ENCODE results near the gene PEAR1. TPM values are rescaled to one million over a fixed set of nuclear protein-coding genes. Genes with fewer than 3 reads are reported as not detected.

Gene PEAR1
- total and polyA plus RNA-seq, 8 donors, result 1.2 to 16.3 (median 2.7) TPM

GRCh38 chr1:156853761-156854160 is 39.8 kb upstream of the PEAR1 start:
- no peaks in the 10 kb centered on the region for H3K36me3 ChIP-seq
- WGBS, 5 donors, result 84 to 95% (median 92%) methylated on average over 19 of the region's 19 CpGs
- intact Hi-C loops (cut with DNase I; ENCODE audit: low total_unique reads), result no loop called here
- peaks cover 0 to 19% (median 15%) of the 10 kb centered on the region in 4 donors for H3K4me1 ChIP-seq
- TF ChIP-seq POLR2A (IDR thresholded peaks at IDR 0.05), result no peak
- no peaks in the 10 kb centered on the region for H3K9me3 ChIP-seq
- H3K27me3 ChIP-seq, result peaks cover 1 to 64% (median 25%) of the 10 kb centered on the region in 3 donors
- no peak for DNase-seq
- no peak overlapping the region for H3K4me3 ChIP-seq
- H3K27ac ChIP-seq, result no peak overlapping the region

DNA sequence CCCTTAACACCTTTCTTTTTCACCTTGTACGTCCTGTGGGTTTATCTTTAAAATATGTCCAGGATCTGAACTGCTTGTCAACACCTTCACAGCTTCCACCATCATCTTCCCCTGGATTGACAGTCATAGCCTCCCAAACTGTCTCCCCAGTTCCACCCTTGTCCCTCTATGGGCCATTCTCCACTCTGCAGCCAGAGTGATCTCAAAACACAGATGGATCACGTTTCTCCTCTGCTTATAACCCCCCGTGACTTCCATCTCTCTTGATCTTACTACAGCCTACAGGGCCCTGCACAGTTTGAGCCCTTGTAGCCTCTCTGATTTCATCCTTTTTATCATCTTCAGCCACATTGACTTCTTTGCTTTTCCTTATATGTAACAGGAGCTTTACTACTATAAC is 38.9 kb upstream of the PEAR1 start:
- Histone ChIP-seq H3K36me3 (no peaks in the 10 kb centered on the region), H3K27me3 (peaks cover 6 to 64% (median 25%) of the 10 kb centered on the region in 3 donors), H3K9me3 (no peaks in the 10 kb centered on the region), H3K27ac (no peak overlapping the region), H3K4me3 (no peak overlapping the region), H3K4me1 (peaks cover 8 to 25% (median 22%) of the 10 kb centered on the region in 4 donors)
- 38 to 61% (median 53%) methylated on average over 3 of the region's 3 CpGs for WGBS, 5 donors
- intact Hi-C loops (cut with DNase I; ENCODE audit: low total_unique reads), result no loop called here
- no peak for DNase-seq
- no peak for TF ChIP-seq EP300 (IDR thresholded peaks at IDR 0.05)
- TF ChIP-seq, protein P1, sequence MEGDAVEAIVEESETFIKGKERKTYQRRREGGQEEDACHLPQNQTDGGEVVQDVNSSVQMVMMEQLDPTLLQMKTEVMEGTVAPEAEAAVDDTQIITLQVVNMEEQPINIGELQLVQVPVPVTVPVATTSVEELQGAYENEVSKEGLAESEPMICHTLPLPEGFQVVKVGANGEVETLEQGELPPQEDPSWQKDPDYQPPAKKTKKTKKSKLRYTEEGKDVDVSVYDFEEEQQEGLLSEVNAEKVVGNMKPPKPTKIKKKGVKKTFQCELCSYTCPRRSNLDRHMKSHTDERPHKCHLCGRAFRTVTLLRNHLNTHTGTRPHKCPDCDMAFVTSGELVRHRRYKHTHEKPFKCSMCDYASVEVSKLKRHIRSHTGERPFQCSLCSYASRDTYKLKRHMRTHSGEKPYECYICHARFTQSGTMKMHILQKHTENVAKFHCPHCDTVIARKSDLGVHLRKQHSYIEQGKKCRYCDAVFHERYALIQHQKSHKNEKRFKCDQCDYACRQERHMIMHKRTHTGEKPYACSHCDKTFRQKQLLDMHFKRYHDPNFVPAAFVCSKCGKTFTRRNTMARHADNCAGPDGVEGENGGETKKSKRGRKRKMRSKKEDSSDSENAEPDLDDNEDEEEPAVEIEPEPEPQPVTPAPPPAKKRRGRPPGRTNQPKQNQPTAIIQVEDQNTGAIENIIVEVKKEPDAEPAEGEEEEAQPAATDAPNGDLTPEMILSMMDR (IDR thresholded peaks at IDR 0.05), result no peak
- TF ChIP-seq POLR2AphosphoS5 (IDR thresholded peaks at IDR 0.05), result no peak
- TF ChIP-seq POLR2A (IDR thresholded peaks at IDR 0.05), result no peak

DNA sequence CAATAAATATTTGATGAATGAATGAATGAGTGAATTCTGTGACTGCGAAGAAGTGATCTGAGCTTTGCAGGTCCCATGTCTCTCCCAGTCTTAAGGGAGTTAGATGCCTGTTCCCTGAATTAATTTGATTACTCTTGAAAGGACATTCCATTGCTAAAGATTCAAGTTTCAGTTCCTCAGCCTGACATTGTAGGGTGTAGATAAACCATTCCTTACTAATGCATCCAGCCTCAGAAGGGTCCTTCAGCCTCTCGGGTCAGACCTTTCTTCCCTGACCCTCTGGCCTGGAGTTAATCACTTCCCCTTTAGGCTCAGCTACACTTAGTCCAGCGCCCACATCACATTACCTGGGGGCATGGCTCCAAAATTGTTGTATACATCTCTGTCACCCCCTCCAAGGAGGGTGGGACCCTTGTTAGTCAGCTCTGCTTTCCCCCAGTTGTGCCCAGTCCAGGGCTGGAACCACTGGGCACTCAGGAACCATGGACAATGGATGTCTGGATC is 37.2 kb upstream of the PEAR1 start:
- Histone ChIP-seq H3K4me3 (no peak overlapping the region), H3K36me3 (no peaks in the 10 kb centered on the region), H3K27me3 (peaks cover 13 to 74% (median 41%) of the 10 kb centered on the region in 3 donors), H3K4me1 (peaks cover 24 to 42% (median 38%) of the 10 kb centered on the region in 4 donors), H3K9me3 (no peaks in the 10 kb centered on the region), H3K27ac (no peak overlapping the region)
- DNase-seq, result no peak
- WGBS, 5 donors, result 64 to 88% (median 74%) methylated on average over 3 of the region's 3 CpGs
- intact Hi-C loops (cut with DNase I; ENCODE audit: low total_unique reads), result no loop called here
- TF ChIP-seq POLR2AphosphoS5 (IDR thresholded peaks at IDR 0.05) (no peak), EP300 (IDR thresholded peaks at IDR 0.05) (no peak), POLR2A (IDR thresholded peaks at IDR 0.05) (no peak)
- TF ChIP-seq, protein P1 (IDR thresholded peaks at IDR 0.05), result no peak

DNA sequence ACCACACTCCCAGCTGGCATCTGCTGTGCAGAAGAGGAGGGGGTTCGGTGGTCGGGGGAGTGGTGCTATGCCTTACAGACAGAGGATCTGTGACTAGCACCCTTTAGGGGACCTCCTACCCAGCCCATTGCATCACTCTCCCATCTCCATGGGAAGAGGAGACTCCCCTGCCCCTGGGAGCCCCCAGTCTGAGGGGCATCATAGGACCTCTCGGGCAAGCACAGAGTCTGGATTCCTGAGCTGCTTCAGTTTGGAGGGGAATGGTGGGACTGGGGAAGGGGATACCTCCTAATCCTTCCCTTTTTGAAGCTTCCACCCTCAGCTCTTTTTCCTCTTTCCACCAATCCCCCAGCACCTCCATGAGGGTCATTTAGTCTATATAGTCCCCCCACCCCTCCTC is 36.0 kb upstream of the PEAR1 start:
- Histone ChIP-seq H3K27me3 (peaks cover 21 to 77% (median 53%) of the 10 kb centered on the region in 3 donors), H3K27ac (no peak overlapping the region), H3K4me3 (no peak overlapping the region), H3K36me3 (no peaks in the 10 kb centered on the region), H3K4me1 (peaks cover 24 to 35% (median 32%) of the 10 kb centered on the region in 4 donors), H3K9me3 (no peaks in the 10 kb centered on the region)
- intact Hi-C loops (cut with DNase I; ENCODE audit: low total_unique reads), result no loop called here
- DNase-seq, result no peak
- WGBS, 5 donors, result 51 to 69% (median 62%) methylated on average over 3 of the region's 3 CpGs
- TF ChIP-seq POLR2A (IDR thresholded peaks at IDR 0.05) (no peak), POLR2AphosphoS5 (IDR thresholded peaks at IDR 0.05) (no peak), EP300 (IDR thresholded peaks at IDR 0.05) (no peak)
- TF ChIP-seq, protein P1 (IDR thresholded peaks at IDR 0.05), result no peak

DNA sequence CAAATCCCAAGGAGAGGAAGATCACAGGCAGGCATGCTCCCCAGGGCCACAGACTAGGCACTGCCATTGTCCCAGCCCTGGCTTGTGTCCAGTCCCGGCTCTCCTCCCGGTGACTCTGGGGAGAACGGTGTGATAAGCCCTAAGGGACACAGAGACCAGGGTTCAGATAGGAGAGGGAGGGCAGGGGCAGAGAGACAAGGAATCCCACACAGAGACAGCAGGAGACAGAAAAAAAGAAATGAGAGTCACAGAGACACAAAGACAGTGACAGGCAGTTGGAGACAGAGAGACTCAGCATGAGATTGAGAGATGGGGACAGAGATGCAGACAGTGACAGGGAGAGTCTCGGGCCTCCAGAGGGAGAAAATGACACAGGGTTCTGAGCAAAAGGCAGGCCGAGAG is 35.0 kb upstream of the PEAR1 start:
- WGBS, 5 donors, result 7 to 17% (median 10%) methylated on average over 5 of the region's 5 CpGs

More for the DNA sequence above, 35.0 kb upstream of the PEAR1 start:
- intact Hi-C loops (cut with DNase I; ENCODE audit: low total_unique reads), result no loop called here
- Histone ChIP-seq H3K4me3 (peak overlapping the region; percentile 27 to 41 (median 32)), H3K4me1 (peaks cover 24 to 32% (median 31%) of the 10 kb centered on the region in 4 donors), H3K27me3 (peaks cover 21 to 79% (median 56%) of the 10 kb centered on the region in 3 donors), H3K9me3 (no peaks in the 10 kb centered on the region), H3K36me3 (no peaks in the 10 kb centered on the region), H3K27ac (no peak overlapping the region)
- TF ChIP-seq EP300 (IDR thresholded peaks at IDR 0.05) (no peak), POLR2A (IDR thresholded peaks at IDR 0.05) (no peak), POLR2AphosphoS5 (IDR thresholded peaks at IDR 0.05) (no peak)
- TF ChIP-seq, protein P1 (IDR thresholded peaks at IDR 0.05), result no peak
- DNase-seq, result peak in 1 of 2 donors; percentile 42
